Smooth muscle cell (in vitro differentiated cells): Measurements from ENCODE around the gene NTM. TPM values are rescaled to one million over a fixed set of nuclear protein-coding genes. Genes with fewer than 3 reads are reported as not detected.

Source experiments
- DNase-seq: peaks from one replicate; lab custom pipeline; 2025; ENCODE audit not compliant: unreplicated experiment; lab: John Stamatoyannopoulos, UW
- H2AFZ ChIP-seq: fragments of 200-600 bp; sonication (generic); 2 replicates; pipeline ENCODE4 v1.6.0; 2016; ENCODE audit warnings: antibody characterized with exemption, low read depth, mild to moderate bottlenecking
- H3F3A ChIP-seq: fragments of 200-600 bp; sonication (generic); 2 replicates; pipeline ENCODE4 v1.6.0; 2017; ENCODE audit warnings: antibody characterized with exemption, low read depth
- H3K27ac ChIP-seq: fragments of 200-600 bp; sonication (generic); 2 replicates; pipeline ENCODE4 v1.5.1; 2016; ENCODE audit warnings: low read depth, mild to moderate bottlenecking
- H3K27me3 ChIP-seq: fragments of 200-600 bp; sonication (generic); 2 replicates; pipeline ENCODE4 v1.6.1; 2016; ENCODE audit warnings: low read depth, mild to moderate bottlenecking
- H3K36me3 ChIP-seq: fragments of 200-600 bp; sonication (generic); 2 replicates; pipeline ENCODE4 v1.5.1; 2016; ENCODE audit warnings: low read depth
- H3K4me1 ChIP-seq: fragments of 200-600 bp; sonication (generic); 2 replicates; pipeline ENCODE4 v1.5.1; 2016; ENCODE audit warnings: low read depth
- H3K4me2 ChIP-seq: fragments of 200-600 bp; sonication (generic); 2 replicates; pipeline ENCODE4 v1.6.0; 2016; ENCODE audit warnings: mild to moderate bottlenecking
- H3K4me3 ChIP-seq: fragments of 200-600 bp; sonication (generic); 2 replicates; pipeline ENCODE4 v1.5.1; 2016; ENCODE audit warnings: mild to moderate bottlenecking
- H3K79me2 ChIP-seq: fragments of 200-600 bp; sonication (generic); 2 replicates; pipeline ENCODE4 v1.6.0; 2016; ENCODE audit warnings: low read depth, mild to moderate bottlenecking
- H3K9ac ChIP-seq: fragments of 200-600 bp; sonication (generic); 2 replicates; pipeline ENCODE4 v1.6.0; 2016; ENCODE audit warnings: low read depth
- H3K9me3 ChIP-seq: fragments of 200-600 bp; sonication (generic); replicated peaks from 2 replicates; pipeline ENCODE4 v1.5.1; 2016; ENCODE audit warnings: low read depth
- H4K20me1 ChIP-seq: fragments of 200-600 bp; sonication (generic); 2 replicates; pipeline ENCODE4 v1.6.0; 2016; ENCODE audit warnings: low read depth
- WGBS: methylation state at CpG from one replicate; pipeline ENCODE4 v1.1.7; 2016; ENCODE audit warnings: low lambda C conversion rate; 5-methylcytosine and 5-hydroxymethylcytosine counted together
- polyA plus RNA-seq: library from polyadenylated mRNA; unstranded; fragments of >200 nt; fragmentation: Nextera tagmentation; extraction: Ambion mirVana; gene quantifications from 2 replicates; pipeline ENCODE4 v1.2.1, GENCODE V29; 2016
- total RNA-seq: library from RNA; depleted of rRNA; stranded (reverse); fragments of >200 nt; gene quantifications from 2 replicates; pipeline ENCODE4 v1.2.3, GENCODE V29; 2014
- TF ChIP-seq, protein P1 (sequence below): fragments of 200-600 bp; sonication (generic); IDR thresholded peaks from 2 replicates; pipeline ENCODE4 v1.5.1; 2017; ENCODE audit warnings: borderline replicate concordance, mild to moderate bottlenecking, antibody characterized with exemption; ENCODE audit not compliant: insufficient read depth, poor library complexity, severe bottlenecking

NTM gene
- total and polyA plus RNA-seq, 2 experiments from 2014 or later = 68.9 to 123 TPM

DNA sequence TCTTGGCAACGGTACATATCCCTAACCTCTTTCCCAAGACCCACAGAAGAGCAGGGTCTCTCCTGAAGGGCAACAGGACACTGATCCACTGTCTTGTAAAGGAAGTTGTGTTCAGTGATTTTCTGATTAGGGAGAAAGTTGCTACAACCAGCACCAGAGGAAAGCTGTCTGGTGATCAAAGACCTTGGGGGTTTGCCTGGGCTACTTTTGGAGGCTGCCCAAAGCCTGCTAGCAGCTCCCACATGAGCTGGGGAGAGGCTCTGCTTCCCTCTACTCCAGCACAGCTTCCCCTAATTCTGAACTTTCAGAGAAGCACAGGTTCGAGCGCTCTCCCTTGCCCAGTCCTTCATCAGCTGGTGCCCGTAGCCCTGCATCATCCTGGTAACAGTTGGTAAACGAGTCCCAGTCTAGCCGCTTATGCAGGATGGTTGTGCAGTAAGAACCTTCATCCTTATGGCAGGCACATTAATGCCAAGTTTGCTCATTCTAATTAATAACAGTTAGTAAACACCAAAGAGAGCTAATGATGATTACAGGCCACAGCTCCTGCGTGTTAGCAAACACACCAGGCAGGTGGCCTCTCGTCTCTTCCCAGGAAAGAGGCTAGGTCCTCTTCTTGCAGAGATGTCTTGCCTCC, 173.1 kb downstream of the NTM start:
- Histone ChIP-seq H3F3A (no peaks in the 10 kb centered on the region), H3K4me3 (no peak overlapping the region), H3K79me2 (no peaks in the 10 kb centered on the region), H3K27me3 (peaks cover 58% of the 10 kb centered on the region), H3K36me3 (no peaks in the 10 kb centered on the region), H3K9ac (no peak overlapping the region), H4K20me1 (no peaks in the 10 kb centered on the region), H3K9me3 (no peaks in the 10 kb centered on the region), H3K4me1 (peaks cover 6% of the 10 kb centered on the region), H2AFZ (no peak overlapping the region), H3K4me2 (no peak overlapping the region), H3K27ac (no peak overlapping the region)
- DNase-seq = no peak
- TF ChIP-seq, protein P1, sequence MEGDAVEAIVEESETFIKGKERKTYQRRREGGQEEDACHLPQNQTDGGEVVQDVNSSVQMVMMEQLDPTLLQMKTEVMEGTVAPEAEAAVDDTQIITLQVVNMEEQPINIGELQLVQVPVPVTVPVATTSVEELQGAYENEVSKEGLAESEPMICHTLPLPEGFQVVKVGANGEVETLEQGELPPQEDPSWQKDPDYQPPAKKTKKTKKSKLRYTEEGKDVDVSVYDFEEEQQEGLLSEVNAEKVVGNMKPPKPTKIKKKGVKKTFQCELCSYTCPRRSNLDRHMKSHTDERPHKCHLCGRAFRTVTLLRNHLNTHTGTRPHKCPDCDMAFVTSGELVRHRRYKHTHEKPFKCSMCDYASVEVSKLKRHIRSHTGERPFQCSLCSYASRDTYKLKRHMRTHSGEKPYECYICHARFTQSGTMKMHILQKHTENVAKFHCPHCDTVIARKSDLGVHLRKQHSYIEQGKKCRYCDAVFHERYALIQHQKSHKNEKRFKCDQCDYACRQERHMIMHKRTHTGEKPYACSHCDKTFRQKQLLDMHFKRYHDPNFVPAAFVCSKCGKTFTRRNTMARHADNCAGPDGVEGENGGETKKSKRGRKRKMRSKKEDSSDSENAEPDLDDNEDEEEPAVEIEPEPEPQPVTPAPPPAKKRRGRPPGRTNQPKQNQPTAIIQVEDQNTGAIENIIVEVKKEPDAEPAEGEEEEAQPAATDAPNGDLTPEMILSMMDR = no peak
- 81% methylated on average over 8 of the region's 8 CpGs for WGBS

DNA sequence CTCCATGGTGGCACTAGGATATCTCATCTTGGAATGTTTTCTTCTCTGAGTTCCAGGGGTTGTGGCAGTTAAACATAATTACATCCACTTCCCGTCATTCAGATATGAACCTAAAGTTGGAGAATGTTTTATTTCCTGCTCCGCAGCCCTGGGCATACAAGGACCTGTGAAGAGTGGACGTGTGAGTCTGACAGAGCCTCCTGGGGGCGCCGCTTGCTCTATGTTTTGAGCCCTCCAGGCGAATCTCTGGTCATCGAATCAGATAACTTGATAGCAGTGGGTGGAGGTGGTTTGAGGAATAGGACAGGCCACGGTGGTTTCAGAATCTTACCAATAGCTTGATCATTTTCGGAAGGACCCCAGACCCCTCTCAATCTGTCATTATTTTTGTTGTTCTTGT, 174.2 kb downstream of the NTM start:
- no peak overlapping the region for H2AFZ ChIP-seq
- 53% methylated on average over 9 of the region's 9 CpGs for WGBS
- peaks cover 6% of the 10 kb centered on the region for H3K4me1 ChIP-seq
- no peaks in the 10 kb centered on the region for H3K79me2 ChIP-seq
- H3K9me3 ChIP-seq = no peaks in the 10 kb centered on the region
- no peak overlapping the region for H3K9ac ChIP-seq
- no peaks in the 10 kb centered on the region for H3F3A ChIP-seq
- TF ChIP-seq, protein P1 = no peak
- no peak overlapping the region for H3K4me3 ChIP-seq
- peaks cover 63% of the 10 kb centered on the region for H3K27me3 ChIP-seq
- H4K20me1 ChIP-seq = no peaks in the 10 kb centered on the region
- H3K4me2 ChIP-seq = no peak overlapping the region
- no peak overlapping the region for H3K27ac ChIP-seq
- no peak for DNase-seq
- H3K36me3 ChIP-seq = no peaks in the 10 kb centered on the region

DNA sequence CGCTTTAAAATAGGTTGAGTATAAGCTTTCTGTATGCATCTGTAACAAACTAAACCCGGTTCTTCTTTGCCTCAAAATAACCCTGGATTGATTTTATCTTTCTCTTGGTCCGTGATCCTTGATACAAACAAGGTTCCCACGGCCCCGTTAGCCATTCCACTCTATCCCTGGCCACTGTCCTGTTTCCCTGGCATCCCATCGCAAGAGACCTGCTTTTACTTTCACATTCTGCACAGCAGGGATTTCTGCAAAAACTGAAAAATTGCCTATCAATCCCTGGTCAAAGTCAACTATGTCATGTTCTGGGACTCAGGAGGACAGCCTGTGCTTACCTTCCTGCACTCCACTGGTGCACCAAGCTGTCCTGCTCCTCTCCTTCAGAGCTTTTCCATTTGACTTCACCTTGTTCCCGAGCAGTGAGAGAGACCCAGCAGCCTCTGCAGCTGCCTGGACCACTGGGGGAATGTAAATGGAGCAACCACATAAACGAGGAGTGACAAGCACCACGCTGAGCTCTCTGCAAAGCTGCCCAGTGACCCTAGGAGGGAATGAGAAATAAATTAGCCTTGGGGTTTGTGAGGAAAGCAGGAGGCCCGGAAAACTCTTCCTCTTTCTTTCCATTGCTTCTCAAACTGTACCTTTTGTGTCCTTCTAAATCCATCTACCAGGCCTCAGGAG, 175.9 kb downstream of the NTM start:
- H3K27ac ChIP-seq = no peak overlapping the region
- TF ChIP-seq, protein P1 = no peak
- 71% methylated on average over 10 of the region's 10 CpGs for WGBS
- no peak overlapping the region for H3K4me3 ChIP-seq
- H3K79me2 ChIP-seq = no peaks in the 10 kb centered on the region
- no peak overlapping the region for H3K4me2 ChIP-seq
- no peaks in the 10 kb centered on the region for H3K36me3 ChIP-seq
- peaks cover 73% of the 10 kb centered on the region for H3K27me3 ChIP-seq
- H3F3A ChIP-seq = no peaks in the 10 kb centered on the region
- no peaks in the 10 kb centered on the region for H3K9me3 ChIP-seq
- no peaks in the 10 kb centered on the region for H4K20me1 ChIP-seq
- no peak for DNase-seq
- H3K9ac ChIP-seq = no peak overlapping the region
- H3K4me1 ChIP-seq = peaks cover 6% of the 10 kb centered on the region
- no peak overlapping the region for H2AFZ ChIP-seq
